Left ventricle myocardium superior (tissue), 1 donor: ENCODE measurements around the gene SYT9. TPM values are rescaled to one million over a fixed set of nuclear protein-coding genes. Genes with fewer than 3 reads are reported as not detected.

ENCODE experiments used
- ATAC-seq: fragments of 200-7000 bp; cut with Tn5 transposase; one replicate; pipeline ENCODE4 v1.9.1; 2020; ENCODE audit warnings: mild to moderate bottlenecking, moderate library complexity
- DNase-seq: peaks from one replicate; pipeline ENCODE4 v3.0.0-alpha.2; 2020
- intact Hi-C: fragments of 100-400 bp; cut with micrococcal nuclease; formaldehyde crosslinking; loops from one replicate; pipeline ENCODE4 v1.11.0; 2022
- total RNA-seq: library from RNA; stranded (reverse); fragmentation: NEBNext Ultra II Directional; extraction: Animal tissue kit (Norgen Biotek cat#: 25700); gene quantifications from one replicate; pipeline ENCODE4 v1.2.1, GENCODE V29; 2021
- donor health status: DM: no; HTN: yes; CAD: no; lungs with severe emphysema.

SYT9 gene
- total RNA-seq, 1 donor from 2014 or later = 0.15 TPM

GRCh38 chr11:7414973-7415817 lies 163.5 kb downstream of the SYT9 start:
- intact Hi-C loops = no loop called here
- ATAC-seq (no peak), DNase-seq (no peak)

- intact Hi-C loops = no loop called here
- no peak for ATAC-seq
- no peak for DNase-seq
Observed at GRCh38 chr11:7416080-7416479, 164.4 kb downstream of the SYT9 start.

GRCh38 chr11:7417328-7417727 lies 165.6 kb downstream of the SYT9 start:
- DNase-seq = no peak

GRCh38 chr11:7418061-7418460 lies 166.4 kb downstream of the SYT9 start:
- DNase-seq (no peak), ATAC-seq (no peak)
- intact Hi-C loops = no loop called here

More at GRCh38 chr11:7417328-7417727, 165.6 kb downstream of the SYT9 start:
- intact Hi-C loops = no loop called here
- no peak for ATAC-seq

- DNase-seq = no peak
- ATAC-seq = no peak
- intact Hi-C loops = no loop called here
Observed at GRCh38 chr11:7418906-7419305, 167.2 kb downstream of the SYT9 start.

- ATAC-seq (no peak), DNase-seq (no peak)
- intact Hi-C loops = no loop called here
Observed at GRCh38 chr11:7421136-7421535, 169.4 kb downstream of the SYT9 start.

GRCh38 chr11:7422544-7423331 lies 171.0 kb downstream of the SYT9 start:
- no peak for DNase-seq
- intact Hi-C loops = no loop called here
- no peak for ATAC-seq

- DNase-seq (no peak), ATAC-seq (no peak)
- intact Hi-C loops = no loop called here
Observed at GRCh38 chr11:7423946-7424345, 172.2 kb downstream of the SYT9 start.

- DNase-seq = no peak
- no peak for ATAC-seq
- intact Hi-C loops = no loop called here
Observed at GRCh38 chr11:7427733-7428132, 176.0 kb downstream of the SYT9 start.

- no peak for ATAC-seq
- intact Hi-C loops = no loop called here
- no peak for DNase-seq
Observed at GRCh38 chr11:7428196-7428595, 176.5 kb downstream of the SYT9 start.

GRCh38 chr11:7430496-7430895 lies 178.8 kb downstream of the SYT9 start:
- ATAC-seq (no peak), DNase-seq (no peak)
- intact Hi-C loops = no loop called here

- intact Hi-C loops = no loop called here
- no peak for DNase-seq
- no peak for ATAC-seq
Observed at GRCh38 chr11:7435176-7435575, 183.5 kb downstream of the SYT9 start.

- ATAC-seq (no peak), DNase-seq (no peak)
- intact Hi-C loops = no loop called here
Observed at GRCh38 chr11:7436146-7436545, 184.4 kb downstream of the SYT9 start.

- intact Hi-C loops = no loop called here
- DNase-seq (no peak), ATAC-seq (peak; percentile 45)
Observed at GRCh38 chr11:7436657-7437056, 185.0 kb downstream of the SYT9 start.

GRCh38 chr11:7437696-7438095 lies 186.0 kb downstream of the SYT9 start:
- DNase-seq (no peak), ATAC-seq (no peak)
- intact Hi-C loops = no loop called here

GRCh38 chr11:7439746-7440320 lies 188.1 kb downstream of the SYT9 start:
- intact Hi-C loops = loop anchor here (5.0 kb wide), 1 partner anchor 343 kb away; no protein-coding TSS in a partner anchor
- no peak for DNase-seq
- no peak for ATAC-seq

- peak; percentile 79 for DNase-seq
- peak; percentile 73 for ATAC-seq
- intact Hi-C loops = loop anchor here (5.0 kb wide), 1 partner anchor 345 kb away; no protein-coding TSS in a partner anchor
Observed at GRCh38 chr11:7442588-7443215, 191.0 kb downstream of the SYT9 start.

- DNase-seq = peak; percentile 38
- intact Hi-C loops = loop anchor here (5.0 kb wide), 1 partner anchor 347 kb away; no protein-coding TSS in a partner anchor
- peak; percentile 36 for ATAC-seq
Observed at GRCh38 chr11:7444091-7444981, 192.6 kb downstream of the SYT9 start.
